ENCODE results near the gene DPYSL3.
"Not testable (repeated sequence)": the region's sequence is repeated elsewhere in the genome, so short reads cannot be mapped to it uniquely, and the experiment has no call there.

The DPYSL3 gene

GRCh38 chr5:147509710-147510651 lies at the start of gene DPYSL3:
Gene DPYSL3, minus strand, starts transcription at chr5:147510068. Its CDS starts 210 bp downstream, at chr5:147509858.
- DNase-seq: peak; percentile 56

GRCh38 chr5:147558826-147559225 lies 49.0 kb upstream of the DPYSL3 start:
- peak; percentile 90 for DNase-seq

GRCh38 chr5:147557876-147558745 lies 48.2 kb upstream of the DPYSL3 start:
- no peak for DNase-seq

GRCh38 chr5:147555176-147555575 lies 45.3 kb upstream of the DPYSL3 start:
- no peak for DNase-seq

- peak; percentile 65 for DNase-seq
Observed at GRCh38 chr5:147554261-147554817, 44.5 kb upstream of the DPYSL3 start.

GRCh38 chr5:147553817-147554216 lies 43.9 kb upstream of the DPYSL3 start:
- not testable (repeated sequence) for DNase-seq

GRCh38 chr5:147552897-147553296 lies 43.0 kb upstream of the DPYSL3 start:
- no peak for DNase-seq

- DNase-seq: no peak
Observed at GRCh38 chr5:147551677-147552076, 41.8 kb upstream of the DPYSL3 start.

GRCh38 chr5:147547730-147548129 lies 37.9 kb upstream of the DPYSL3 start:
- DNase-seq: no peak

- DNase-seq: no peak
Observed at GRCh38 chr5:147544556-147544955, 34.7 kb upstream of the DPYSL3 start.

- peak; percentile 64 for DNase-seq
Observed at GRCh38 chr5:147539053-147539452, 29.2 kb upstream of the DPYSL3 start.

- peak; percentile 73 for DNase-seq
Observed at GRCh38 chr5:147538236-147538635, 28.4 kb upstream of the DPYSL3 start.

- no peak for DNase-seq
Observed at GRCh38 chr5:147534172-147534951, 24.5 kb upstream of the DPYSL3 start.

GRCh38 chr5:147532156-147532555 lies 22.3 kb upstream of the DPYSL3 start:
- no peak for DNase-seq

- peak; percentile 67 for DNase-seq
Observed at GRCh38 chr5:147530530-147531389, 20.9 kb upstream of the DPYSL3 start.

GRCh38 chr5:147523069-147523468 lies 13.2 kb upstream of the DPYSL3 start:
- no peak for DNase-seq

- DNase-seq: peak; percentile 8
Observed at GRCh38 chr5:147522435-147522834, 12.6 kb upstream of the DPYSL3 start.

- no peak for DNase-seq
Observed at GRCh38 chr5:147520450-147520849, 10.6 kb upstream of the DPYSL3 start.

- no peak for DNase-seq
Observed at GRCh38 chr5:147519380-147519779, 9.5 kb upstream of the DPYSL3 start.

- no peak for DNase-seq
Observed at GRCh38 chr5:147517383-147517782, 7.5 kb upstream of the DPYSL3 start.

GRCh38 chr5:147515269-147515668 lies 5.4 kb upstream of the DPYSL3 start:
- DNase-seq: no peak

Data from kidney glomerular epithelial cell (primary cell).